ENCODE results near the gene NACAD.

GRCh38 chr7:45054442-45054841 is 34.3 kb downstream of the NACAD start:
- TF ChIP-seq MXI1 (conservative IDR thresholded peaks at IDR 0.05; ENCODE audit: poor library complexity, severe bottlenecking) (no peak), CTCF (IDR thresholded peaks at IDR 0.05; ENCODE audit: poor library complexity, severe bottlenecking) (no peak), EP300 (conservative IDR thresholded peaks at IDR 0.05; ENCODE audit: poor library complexity, severe bottlenecking) (no peak), TAF1 (IDR thresholded peaks at IDR 0.05; ENCODE audit: low read depth) (no peak), RAD21 (conservative IDR thresholded peaks at IDR 0.05) (no peak), EZH2 (IDR thresholded peaks at IDR 0.05; ENCODE audit: borderline replicate concordance, insufficient read depth, low read length, poor library complexity, severe bottlenecking) (no peak), SMC3 (conservative IDR thresholded peaks at IDR 0.05; ENCODE audit: poor library complexity) (no peak), POLR2AphosphoS5 (IDR thresholded peaks at IDR 0.05) (no peak), REST (IDR thresholded peaks at IDR 0.05; ENCODE audit: borderline replicate concordance) (no peak)
